Activated CD8-positive, alpha-beta memory T cell treated with anti-CD3 and anti-CD28 coated beads, Interleukin-2, amount 50 U/mL, for 4 hours (primary cell): Measurements from ENCODE around the gene FOXK1.
"Not testable (repeated sequence)": the region's sequence is repeated elsewhere in the genome, so short reads cannot be mapped to it uniquely, and the experiment has no call there.

Experiments
- DNase-seq: peaks from one replicate; pipeline ENCODE4 v3.0.0-alpha.2; 2020

Gene FOXK1

GRCh38 chr7:4667776-4668509 is 14.2 kb upstream of the FOXK1 start:
- no peak for DNase-seq

DNA sequence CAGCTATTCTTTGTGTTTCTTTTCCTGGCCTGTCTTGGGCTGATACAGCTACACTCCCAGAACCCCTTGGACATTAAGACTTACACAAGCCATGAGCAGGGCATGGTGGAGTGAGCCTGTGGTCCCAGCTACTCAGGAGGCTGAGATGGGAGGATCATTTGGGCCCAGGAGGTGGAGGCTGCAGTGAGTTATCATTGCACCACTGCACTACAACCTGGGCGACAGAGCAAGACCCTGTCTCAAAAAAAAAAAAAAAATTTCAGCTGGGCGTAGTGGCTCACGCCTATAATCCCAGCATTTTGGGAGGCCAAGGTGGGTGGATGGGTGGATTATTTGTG is 13.6 kb upstream of the FOXK1 start:
- no peak for DNase-seq

DNA sequence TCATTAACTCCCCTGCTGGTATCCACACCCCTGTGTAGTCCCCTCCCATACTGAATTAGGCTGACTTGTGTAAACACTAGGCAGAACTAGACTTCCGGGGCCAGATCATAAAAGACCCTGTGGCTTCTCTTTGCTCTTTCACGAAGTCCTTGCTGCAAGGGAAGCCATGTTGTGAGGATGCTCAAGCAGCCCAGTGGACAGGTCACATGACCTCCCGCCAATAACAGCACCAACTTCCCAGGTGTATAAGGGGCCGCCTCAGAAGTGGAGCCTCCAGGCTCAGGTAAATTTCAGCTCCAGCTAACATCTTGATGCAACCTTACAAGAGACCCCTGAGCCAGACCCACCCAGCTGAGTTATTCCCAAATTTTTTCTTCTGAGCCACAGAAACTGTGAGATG is 11.3 kb upstream of the FOXK1 start:
- no peak for DNase-seq

- no peak for DNase-seq
Measured at GRCh38 chr7:4675771-4676367, 6.2 kb upstream of the FOXK1 start.

DNA sequence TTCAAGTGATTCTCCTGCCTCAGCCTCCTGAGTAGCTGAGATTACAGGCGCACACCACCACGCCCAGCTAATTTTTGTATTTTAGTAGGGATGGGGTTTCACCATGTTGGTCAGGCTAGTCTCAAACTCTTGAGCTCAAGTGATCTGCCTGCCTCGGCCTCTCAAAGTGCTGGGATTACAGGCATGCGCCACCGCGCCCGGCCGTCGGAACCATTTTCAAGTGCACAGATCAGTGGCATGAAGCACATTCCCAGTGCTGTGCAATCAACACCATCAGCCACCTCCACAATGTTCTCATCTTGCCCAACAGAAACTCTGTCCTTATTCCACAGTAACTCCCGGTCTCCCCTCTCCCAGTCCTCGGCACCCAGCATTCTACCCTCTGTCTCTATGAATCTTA is 4.6 kb upstream of the FOXK1 start:
- not testable (repeated sequence) for DNase-seq

DNA sequence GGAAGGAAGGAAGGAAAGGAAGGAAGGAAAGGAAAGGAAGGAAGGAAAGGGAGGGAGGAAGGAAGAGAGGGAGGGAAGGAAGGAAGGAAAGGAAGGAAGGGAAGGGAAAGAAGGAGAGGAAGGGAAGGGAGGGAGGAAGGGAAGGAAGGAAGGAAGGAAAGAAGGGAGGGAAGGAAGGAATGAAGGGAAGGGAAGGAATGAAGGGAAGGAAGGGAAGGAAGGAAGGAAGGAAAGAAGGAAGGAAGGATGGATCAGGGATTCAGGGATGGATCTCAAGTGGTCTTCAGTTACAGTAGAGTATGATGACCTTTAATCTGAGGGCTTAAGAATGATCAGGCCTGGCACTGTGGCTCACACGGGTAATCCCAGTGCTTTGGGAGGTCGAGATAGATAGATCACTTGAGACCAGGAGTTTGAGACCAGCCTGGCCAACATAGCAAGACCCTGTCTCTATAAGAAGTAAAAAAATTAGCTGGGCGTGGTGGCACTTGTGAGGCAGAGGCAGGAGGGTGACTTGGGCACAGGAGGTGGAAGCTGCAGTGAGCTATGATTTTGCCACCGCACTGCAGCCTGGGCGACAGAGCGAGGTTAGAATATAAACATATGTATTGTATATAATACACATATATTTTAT is 760 bp upstream of the FOXK1 start:
- DNase-seq, result peak; percentile 26

GRCh38 chr7:4682621-4683042 is 537 bp downstream of the FOXK1 start:
- DNase-seq, result peak; percentile 45

- DNase-seq, result peak; percentile 27
Measured at GRCh38 chr7:4683043-4683883, 1.2 kb downstream of the FOXK1 start.

GRCh38 chr7:4683884-4684565 is 1.9 kb downstream of the FOXK1 start:
- DNase-seq, result peak; percentile 46

DNA sequence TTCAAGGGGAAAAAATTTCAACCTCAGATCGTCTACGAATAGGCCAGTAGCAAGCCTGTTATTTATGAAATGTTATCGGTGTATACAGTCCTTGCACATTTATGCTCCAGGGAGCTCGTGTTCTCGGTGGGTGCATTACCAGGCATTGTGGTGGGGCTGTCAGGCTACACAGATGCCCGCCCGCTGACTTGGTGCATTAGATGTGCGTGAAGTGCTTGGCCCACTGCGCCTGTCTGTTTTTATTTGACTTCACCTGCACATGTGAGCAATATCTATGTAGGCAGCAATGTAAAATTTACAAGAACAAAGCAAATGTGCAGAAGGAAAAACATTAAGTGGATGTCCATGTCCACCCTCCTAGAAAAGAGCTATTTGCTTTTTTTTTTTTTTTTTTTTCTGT is 2.8 kb downstream of the FOXK1 start:
- no peak for DNase-seq

DNA sequence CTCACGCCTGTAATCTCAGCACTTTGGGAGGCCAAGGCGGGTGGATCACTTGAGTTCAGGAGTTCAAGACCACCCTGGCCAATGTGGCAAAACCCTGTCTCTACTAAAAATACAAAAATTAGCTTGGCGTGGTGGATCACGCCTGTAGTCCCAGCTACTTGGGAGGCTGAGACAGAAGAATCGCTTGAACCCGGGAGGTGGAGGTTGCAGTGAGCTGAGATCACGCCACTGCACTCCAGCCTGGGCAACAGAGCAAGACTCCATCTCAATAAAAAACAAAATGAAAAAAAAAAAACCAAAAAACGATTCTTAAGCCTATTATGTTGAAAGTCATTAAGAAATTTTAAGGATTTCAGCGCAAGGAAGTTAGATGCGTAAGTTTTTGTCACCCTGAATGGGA is 3.6 kb downstream of the FOXK1 start:
- not testable (repeated sequence) for DNase-seq

DNA sequence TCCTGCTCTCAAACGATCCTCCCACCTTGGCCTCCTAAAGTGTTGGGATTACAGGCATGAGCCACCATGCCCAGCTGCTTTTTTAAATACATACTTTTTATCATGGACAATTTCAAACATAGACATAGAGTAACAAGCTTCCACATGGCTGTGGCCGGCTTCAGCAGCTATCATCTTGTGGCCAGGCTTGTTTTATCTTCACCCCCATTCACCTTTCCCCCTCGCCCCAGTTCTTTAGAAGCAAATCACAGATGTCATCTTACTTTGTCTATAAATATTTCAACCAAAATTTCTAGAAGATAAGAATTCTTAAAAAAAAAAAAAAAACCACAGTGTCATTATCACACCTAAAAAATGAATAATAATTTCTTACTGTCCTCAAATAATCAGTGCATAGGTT is 5.9 kb downstream of the FOXK1 start:
- DNase-seq, result no peak

GRCh38 chr7:4689151-4689550 is 7.1 kb downstream of the FOXK1 start:
- DNase-seq, result no peak

DNA sequence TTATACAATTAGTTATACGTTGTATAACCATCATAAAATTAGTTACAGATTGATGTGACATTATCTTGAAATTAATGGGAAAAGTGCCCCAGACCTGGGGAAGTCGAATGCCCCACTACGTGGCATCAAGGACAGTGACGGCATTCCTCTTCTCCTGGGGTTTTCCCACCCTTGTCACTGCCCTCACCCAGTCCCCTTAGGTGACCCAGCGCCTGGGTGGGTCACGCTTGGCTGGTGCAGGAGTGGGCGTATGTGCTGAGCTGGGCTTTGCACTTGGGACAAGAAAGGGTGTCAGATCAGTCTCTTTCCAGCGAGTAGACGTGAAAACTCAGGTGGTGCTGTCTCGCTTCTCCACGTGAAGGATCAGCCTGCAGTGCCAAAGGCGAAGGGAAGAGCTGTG is 7.6 kb downstream of the FOXK1 start:
- DNase-seq, result no peak

DNA sequence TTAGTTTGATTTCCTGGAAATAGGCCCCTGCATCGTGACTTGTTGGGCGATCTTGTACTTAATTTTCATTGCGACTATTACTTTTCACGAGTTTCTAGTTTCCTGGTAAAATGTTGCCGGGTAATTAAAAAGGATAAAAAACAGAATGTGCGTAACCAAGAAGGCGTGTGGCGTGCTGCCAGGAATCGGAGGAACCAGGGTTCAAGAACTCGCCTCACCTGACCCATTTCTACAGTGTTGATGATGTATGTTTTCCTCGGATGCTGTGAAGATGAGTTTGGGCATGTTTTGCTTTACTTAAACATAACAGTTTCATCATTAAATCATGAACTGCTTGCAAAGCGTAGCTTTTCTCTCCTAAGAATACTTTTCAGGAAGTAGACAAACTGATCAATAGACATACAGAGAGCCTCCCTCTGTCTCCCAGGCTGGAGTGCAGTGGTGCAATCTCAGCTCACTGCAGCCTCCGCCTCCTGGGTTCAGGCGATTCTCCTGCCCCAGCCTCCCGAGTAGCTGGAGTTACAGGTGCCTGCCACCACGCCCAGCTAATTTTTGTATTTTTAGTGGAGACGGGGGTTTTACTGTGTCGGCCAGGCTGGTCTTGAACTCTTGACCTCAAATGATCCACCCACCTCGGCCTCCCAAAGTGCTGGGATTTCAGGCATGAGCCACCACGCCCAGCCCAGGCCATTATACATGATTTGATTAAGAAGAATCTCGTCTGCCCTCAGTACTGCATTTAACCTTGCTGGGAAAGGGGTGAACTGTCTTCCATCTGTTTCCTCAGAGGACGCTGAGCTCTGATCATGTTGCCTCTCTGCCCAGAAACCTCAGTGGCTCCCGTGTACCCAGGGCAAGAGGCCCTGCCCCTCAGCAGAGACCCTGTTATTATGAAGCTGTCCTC is 9.1 kb downstream of the FOXK1 start:
- DNase-seq, result no peak

GRCh38 chr7:4692055-4692454 is 10.0 kb downstream of the FOXK1 start:
- no peak for DNase-seq

- not testable (repeated sequence) for DNase-seq
Measured at GRCh38 chr7:4692622-4693021, 10.5 kb downstream of the FOXK1 start.

- no peak for DNase-seq
Measured at GRCh38 chr7:4693152-4693551, 11.1 kb downstream of the FOXK1 start.

- DNase-seq, result no peak
Measured at GRCh38 chr7:4693749-4694148, 11.7 kb downstream of the FOXK1 start.

DNA sequence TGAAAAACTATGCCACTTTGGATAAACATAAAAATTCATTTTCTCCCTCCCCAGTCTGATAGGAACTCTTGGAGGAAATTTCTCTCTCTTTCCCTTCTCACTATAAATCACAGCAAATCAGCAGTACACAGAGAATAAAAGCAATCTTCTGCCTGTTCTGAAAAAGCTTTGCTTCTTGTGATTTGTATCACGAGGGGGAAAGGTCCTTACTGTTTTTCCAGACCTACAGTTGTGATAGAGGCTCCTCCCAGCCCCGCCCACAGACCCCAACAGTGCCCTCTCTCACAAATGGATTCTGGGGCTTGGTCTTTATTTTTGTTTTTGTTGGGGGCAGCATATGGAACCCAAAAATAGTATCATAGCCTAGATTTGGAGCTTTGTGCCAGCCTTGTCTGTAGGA is 12.2 kb downstream of the FOXK1 start:
- DNase-seq, result no peak

DNA sequence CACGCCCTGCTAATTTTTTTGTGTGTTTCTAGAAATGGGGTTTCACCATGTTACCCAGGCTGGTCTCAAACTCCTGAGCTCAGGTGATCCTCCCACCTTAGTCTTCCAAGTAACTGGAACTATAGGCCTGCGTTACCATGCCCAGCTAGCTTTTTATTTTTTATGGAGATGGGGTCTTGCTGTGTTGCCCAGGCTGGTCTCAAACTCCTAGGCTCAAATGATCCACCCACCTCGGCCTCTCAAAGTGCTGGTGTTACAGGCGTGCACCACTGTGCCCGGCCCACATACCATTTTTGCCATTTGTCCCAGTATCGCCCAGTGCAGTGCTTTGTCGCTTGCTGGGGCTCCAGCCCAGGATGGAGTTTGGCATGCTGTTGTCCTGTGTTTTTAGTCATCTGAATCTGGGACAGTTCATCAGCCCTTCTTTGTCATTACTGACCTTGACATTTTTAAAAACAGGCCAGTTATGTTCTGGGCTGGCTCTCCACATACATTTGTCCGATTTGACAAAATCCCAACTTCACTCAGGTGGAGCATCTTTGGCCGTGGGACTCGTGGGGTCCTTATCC is 16.7 kb downstream of the FOXK1 start:
- DNase-seq, result no peak

- DNase-seq, result no peak
Measured at GRCh38 chr7:4699841-4700240, 17.7 kb downstream of the FOXK1 start.
